ENCODE results near the gene ZC3H7B.
"Not testable (repeated sequence)": the region's sequence is repeated elsewhere in the genome, so short reads cannot be mapped to it uniquely, and the experiment has no call there.

Gene ZC3H7B

DNA sequence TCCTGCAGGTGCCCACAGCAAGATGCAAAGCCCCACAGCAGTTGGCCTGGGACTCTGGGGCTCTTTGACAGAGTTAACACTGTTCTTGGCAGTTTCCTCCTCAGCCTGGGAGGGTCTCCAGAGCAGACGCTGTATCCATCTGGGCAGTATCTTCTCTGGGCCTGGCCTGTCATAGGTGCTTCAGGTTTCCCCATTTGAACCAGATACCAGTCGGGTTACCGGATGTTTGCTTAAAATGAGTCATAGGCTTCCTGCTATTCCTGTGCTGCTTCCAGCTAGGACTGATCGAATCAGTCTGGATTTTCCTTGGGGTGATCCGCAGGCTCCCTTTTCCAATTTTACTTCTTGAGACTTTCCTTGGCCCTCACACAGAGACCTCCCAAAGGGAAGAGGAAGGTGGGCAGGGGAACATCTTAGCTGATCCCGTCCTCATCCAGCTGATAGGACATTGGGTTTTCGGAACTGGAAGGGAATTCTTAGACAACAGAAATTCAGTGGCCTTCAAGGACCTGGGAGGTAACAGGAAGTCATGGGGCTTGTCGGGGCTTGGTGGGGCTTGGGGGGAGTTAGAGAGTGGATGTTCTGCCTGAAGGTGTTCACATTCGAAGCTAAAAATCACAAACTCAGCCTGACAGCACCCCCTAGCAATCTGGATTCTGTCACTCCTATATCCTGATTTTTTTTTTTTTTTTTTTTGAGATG is 12.9 kb upstream of the ZC3H7B start:
- no peak for DNase-seq

DNA sequence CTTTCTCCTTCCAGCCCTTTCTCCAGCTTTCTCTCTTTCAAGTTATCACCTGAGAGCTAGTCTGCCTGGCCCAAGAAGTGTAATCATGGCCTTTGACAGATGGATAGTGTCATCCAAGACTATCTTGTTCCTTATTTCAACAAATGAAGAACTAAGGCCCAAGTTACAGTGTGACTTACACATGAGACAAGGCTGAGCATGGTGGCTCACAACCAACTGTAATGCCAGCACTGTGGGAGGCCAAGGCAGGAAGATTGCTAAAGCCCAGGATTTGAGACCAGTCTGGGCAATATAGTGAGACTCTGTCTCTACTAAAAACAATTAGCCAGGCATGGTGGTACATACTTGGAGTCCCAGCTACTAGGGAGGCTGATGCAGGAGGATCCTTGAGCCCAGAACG is 11.7 kb upstream of the ZC3H7B start:
- no peak for DNase-seq

DNA sequence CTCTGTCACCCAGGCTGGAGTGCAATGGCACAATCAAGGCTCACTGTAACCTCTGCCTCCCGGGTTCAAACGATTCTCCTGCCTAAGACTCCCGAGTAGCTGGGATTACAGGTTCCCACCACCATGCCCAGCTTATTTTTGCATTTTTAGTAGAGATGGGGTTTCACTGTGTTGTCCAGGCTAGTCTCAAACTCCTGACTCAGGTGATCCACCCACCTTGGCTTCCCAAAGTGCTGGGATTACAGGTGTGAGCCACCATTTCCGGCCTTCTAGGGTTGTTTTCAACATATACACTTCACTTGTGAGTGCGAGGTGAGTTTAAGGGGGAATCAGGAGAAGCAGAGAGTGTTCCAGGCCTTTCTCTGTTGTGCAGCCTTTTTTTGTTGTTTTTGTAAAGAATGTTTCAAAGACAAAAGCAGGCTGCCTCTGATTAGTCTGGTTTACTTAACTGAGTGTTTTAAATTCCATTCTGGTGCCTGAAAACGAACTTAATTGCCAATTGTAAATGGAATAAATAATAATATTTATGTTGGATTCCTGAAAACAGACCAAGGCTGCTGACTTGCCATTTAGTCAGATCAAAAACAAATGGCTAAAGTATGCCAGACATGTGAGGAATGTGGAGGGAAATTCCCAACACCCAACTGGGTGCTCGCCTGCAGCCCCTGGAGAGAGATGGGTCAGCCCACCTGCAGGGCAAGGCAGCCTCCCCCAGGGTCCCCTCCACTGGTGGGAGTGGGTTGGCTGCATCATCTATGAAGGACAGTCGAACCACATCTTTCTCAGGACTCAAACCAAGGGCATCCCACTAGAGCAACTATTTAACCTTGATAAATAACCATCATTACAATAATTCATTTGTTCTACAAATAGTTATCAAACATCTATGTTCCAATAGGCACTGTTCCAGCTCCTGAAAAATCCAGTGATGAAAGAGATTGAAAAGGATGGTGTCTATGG is 10.8 kb upstream of the ZC3H7B start:
- no peak for DNase-seq

DNA sequence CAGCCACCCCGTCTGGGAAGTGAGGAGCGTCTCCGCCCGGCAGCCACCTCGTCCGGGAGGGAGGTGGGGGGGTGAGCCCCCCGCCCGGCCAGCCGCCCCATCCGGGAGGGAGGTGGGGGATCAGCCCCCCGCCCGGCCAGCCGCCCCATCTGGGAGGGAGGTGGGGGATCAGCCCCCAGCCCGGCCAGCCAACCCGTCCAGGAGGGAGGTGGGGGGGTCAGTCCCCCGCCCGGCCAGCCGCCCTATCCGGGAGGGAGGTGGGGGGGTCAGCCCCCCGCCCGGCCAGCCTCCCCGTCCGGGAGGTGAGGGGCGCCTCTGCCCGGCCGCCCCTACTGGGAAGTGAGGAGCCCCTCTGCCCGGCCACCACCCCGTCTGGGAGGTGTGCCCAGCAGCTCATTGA is 6.5 kb upstream of the ZC3H7B start:
- DNase-seq: not testable (repeated sequence)

DNA sequence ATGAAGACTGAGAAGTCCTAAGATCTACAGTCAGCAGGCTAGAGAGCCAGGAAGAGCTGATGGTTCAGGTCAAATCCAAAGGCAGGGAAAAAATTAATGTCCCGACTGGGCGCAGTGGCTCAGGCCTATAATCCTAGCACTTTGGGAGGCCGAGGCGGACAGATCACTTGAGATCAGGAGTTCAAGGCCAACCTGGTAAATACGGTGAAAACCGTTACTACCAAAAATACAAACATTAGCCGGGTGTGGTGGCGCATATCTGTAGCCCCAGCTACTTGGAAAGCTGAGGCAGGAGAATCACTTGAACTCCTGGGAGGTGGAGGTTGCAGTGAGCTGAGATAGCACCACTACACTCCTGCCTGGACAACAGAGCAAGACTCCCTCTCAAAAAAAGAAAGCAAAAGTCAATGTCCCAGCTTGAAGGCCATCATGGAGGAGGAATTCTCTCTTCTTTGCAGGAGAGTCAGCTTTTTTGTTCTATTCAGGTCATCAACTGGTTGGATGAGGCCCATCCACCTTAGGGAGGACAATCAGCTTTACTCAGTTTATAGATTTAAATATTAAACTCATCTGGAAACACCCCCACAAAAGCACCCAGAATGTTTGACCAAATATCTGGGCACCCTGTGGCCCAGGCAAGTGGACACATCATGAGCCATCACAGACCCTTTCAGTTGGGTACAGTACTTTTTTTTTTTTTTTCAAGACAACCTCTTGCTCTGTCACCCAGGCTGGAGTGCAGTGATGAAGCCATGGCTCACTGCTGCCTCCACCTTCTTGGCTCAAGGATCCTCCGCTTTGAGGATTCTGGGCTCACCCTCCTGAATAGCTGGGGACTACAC is 4.3 kb upstream of the ZC3H7B start:
- DNase-seq: no peak

DNA sequence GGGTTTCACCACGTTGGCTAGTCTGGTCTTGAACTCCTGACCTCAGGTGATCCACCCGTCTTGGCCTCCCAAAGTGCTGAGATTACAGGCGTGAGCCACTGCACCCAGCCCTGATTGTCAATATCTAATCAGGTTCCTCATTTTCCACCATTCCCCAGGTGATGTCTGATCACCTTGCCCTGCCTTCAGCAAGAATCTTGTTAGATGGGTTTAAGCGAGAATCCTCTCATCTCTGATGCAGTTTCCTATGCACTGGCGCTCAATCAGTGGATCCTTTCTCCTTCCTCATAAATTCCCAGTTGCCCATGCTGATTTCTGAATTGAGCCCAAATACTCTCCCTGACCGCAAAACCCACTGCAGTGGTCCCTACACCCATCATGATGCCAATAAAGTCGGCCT is 664 bp upstream of the ZC3H7B start:
- DNase-seq: no peak

DNA sequence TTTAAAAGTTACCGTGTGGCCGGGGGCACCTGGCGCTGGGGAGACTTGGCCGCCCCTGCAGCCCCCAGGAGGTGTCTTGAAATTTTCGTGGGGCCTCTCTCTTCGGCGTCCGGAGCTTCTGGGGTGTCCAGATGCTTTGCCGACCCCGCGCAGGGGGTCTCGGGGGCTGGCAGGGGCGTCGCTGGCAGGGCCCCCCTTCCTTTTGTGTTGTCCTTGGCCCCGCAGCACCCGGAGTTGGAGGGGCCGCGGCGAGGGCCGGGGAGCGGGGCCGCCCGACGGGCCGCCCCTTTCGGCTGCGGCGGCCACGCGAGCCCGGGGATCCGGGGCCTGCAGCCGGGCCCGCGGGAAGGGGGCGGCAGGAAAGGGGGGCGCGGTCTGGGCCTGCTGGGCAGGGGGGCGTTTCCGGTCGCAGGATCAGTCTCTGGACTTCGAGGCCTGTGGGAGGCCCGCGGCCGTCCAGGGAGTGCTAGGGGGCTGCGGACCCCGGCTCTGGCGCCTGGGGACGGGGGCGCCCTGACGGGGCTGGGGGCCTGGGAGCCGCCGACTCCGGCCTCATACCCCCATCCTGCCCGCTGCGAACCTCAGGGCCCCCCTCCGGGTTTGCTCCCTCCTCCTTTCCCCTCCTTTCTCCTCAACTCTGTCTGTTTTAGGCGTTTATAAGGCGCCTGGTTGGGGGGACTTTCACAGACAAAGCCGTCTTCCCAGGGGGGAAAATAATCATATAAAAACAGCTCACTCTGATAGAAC is 869 bp downstream of the ZC3H7B start:
- DNase-seq: no peak

DNA sequence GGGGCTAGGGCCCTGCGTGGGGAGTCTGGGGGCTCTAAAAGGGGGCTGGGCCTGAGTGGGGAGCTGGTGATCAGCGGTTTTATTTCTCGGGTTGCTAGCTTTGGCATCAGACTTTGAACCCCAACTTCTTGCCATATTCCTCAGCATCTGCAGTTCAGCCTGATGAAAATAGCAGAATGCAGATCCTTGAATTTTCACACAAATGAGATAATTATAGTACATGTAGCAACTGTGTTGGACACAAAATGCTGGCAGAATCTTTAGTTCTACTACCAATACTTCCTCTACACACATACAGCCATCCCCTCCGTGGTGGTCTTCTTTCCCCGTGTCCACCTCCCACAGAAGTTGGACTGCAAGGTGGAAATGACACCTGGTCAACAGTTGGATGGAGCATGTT is 1.5 kb downstream of the ZC3H7B start:
- no peak for DNase-seq

DNA sequence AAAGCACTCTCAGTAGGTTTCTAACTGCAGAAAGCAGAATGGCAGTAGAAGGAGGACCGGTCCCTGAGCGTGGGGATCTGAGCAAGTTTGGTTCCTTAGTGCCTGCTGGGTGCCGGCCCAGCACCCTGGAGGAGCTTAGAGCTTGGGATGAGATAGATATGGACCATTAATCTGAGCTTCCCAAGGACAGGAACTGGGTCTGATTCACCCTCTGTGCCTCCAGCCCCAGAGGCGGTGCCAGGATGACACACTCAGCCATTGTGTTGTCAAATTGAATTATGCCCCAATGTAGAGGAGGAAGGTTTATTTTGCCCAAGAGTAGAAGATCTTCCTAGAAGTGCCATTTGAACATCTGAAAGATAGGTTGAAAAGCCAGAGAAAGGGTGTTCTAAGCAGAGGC is 4.3 kb downstream of the ZC3H7B start:
- DNase-seq: no peak

DNA sequence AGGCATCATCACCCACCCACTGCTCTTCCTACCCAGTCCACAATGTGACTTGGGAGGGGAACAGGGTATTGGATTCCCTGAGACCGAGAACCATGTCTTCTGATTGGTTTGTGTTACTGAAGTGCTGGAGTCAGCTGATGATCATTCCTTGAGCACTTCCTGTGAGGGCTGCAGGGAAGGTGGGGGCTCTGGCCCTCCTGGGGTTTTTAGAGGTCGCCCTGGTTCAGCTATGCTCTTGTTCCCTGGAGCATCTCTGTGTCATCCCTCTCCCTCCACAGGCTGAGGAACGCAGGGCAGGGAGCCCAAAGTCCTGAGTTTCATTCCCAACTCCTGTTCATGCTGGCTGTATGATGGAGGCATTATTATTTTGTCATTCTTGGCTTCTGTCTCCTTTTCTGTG is 6.7 kb downstream of the ZC3H7B start:
- no peak for DNase-seq

DNA sequence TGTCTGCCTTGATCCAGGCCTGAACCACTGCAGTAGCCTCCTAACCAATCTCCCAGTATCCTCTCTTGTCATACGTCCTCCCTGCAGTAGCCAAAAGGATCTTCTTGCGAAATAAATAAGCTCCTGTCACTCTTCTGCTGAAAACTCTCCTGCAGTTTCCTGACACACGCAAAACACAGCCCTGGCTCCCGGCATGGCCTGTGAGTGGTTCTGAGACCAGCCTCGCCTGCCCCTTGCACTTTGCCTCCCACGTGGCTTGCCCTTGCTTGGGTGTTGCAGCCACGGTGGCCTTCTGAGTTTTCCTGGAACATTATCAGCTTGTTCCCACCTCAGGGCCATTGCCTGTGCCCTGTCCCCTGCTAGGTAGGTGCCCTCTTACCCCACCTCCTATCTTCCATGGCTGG is 7.2 kb downstream of the ZC3H7B start:
- no peak for DNase-seq

DNA sequence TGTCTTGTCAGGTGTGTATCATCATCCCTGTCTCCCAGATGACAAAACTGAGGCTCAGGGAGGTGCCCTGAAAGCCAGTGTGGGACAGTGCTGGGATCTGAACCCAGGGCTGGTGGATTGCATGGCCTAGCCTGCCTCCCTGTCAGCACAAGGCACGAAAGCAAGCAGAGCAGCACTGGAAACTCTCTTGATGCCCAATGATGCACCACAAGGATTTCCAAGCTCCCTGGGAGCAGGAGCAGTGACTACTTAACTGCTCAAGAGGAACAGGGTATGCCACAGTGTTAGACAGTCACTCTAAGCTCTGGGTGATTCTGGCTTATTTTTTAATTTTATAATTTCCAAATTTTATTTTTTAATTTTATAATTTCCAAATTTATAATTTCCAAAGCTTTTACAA is 9.0 kb downstream of the ZC3H7B start:
- no peak for DNase-seq

DNA sequence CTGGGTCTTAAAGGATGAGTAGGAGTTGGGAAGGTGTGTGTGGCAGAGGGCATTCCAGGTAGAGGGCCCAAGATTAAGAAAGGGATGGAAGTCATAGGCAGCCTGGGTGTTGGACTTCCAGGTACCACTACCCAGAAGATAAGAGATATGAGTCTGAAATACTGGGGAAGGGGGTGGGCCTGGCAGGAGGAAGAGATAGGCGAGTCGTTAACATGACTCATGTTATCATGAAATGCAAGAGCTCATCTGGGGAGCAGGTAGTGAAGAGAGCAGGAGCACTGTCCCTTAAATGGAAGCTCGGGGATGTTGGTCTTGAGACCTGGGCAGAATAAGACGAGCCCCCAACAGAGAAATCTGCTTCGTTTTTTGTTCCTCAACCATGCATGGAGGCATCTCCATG is 10.2 kb downstream of the ZC3H7B start:
- DNase-seq: no peak

DNA sequence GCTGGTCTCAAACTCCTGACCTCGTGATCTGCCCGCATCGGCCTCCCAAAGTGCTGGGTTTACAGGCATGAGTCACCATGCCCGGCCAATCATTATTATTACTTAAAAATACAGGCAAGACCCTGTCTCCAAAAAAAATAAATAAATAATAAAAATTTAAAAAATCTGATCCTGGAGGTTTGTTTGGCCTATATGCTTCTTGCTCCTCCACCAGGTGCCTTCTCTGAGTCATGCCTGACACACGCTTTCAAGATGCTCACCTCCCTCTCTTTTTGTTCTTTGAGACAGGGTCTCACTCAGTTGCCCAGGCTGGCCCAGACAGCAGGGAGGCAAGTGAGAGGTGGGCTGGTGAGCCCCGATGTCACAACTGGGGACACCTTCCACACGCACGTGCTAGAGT is 13.5 kb downstream of the ZC3H7B start:
- no peak for DNase-seq

DNA sequence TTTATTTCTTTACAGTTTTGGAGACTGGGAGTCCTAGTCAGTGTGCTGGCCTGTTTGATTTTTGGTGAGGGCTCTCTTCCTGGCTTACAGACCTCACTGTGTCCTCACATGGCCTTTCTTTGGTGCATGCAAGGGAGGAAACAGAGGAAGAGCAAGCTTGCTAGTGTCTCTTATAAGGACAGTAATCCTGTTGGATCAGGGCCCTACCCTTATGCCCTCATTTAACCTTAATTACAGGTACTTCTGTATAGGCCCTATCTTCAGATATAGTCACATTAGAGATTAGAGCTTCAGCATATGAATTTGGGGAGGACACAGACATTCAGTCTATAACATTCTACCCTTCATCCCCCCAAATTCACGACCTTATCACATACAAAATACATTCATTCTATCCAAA is 14.3 kb downstream of the ZC3H7B start:
- DNase-seq: no peak

DNA sequence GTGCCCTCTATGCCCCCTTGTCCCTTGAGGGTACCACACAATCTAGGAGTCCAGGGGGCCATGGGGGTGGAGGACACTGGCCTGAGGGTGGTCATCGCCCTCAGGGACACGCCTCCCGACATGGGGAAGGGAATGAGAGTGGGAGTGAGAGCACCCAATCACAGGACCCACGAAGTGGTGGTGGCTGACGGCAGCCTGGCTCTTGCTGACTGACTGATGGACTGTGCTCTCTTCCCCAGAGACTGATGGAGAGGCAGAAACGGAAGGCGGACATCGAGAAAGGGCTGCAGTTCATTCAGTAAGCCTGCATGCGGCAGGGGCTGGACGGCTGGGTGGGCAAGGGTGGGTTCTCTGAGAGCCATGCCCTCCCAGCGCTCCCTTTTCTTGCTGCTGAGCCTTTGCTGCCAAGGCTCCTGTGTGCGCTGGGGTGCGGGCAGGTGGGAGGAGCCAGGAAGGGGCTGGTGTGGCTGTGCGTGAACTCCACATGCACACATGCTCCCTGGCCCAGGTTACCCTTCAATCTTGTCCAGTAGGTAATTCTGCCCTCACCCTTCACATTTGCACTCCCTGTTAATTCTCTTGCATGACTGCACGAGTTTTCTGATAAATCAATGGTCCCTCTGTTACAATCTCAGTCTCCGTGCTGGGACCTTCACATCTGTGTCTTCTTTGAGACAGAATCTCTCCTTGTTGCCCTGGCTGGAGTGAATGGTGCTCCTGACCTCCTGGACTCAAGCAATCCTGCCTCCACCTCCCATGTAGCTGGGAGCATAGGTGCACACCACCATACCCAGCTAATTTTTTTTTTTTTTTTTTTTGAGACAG is 19.3 kb downstream of the ZC3H7B start:
- no peak for DNase-seq

DNA sequence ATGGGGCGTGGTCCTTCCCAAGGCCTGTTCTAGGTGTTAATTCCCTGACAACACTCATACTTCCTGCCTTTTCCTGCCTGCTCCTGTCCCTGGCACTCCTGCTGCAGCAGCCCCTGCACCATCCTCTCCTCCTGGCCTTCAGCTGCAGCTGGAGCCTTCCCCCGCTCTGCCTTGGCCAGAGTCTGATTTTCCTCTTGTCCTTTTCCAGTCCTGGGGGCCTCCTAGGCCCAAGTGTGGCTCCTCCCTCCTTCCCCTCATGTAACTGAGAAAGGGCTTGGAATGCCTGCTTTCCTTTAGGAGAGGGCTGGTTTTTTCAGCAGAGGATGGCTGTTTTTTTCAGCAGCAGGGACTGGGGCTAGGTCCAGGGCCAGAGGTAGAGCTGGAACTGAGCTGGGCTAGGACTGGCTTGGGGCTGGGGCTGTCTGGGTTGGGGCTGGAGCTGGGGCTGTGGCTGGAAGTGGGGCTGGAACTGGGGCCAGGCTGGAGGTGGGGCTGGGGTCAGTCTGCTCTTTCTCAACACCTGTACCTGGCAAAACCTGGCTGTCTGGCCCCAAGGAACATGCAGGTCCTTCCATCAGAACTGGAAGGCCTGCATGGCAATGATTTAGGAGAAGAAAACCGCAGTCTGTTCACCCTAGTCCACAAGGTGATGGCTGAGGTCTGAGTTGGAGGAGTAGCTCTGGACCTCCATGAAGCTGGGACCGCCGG is 23.6 kb downstream of the ZC3H7B start:
- DNase-seq: no peak

DNA sequence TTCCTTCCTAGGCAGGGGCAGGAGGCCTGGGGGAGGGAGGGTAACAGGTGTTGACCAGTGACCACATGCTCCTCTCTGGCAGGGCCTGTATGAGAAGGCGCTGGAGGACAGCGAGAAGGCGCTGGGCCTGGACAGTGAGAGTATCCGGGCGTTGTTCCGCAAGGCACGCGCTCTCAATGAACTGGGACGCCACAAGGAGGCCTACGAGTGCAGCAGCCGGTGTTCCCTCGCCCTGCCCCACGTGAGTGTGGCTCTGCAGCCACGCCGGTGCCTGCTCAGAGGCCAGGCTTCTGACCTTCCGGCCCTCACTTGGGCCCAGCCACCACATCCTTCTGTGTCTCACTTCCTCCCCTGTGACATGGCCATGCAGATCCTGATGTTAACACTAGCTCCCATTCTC is 25.8 kb downstream of the ZC3H7B start:
- DNase-seq: no peak

DNA sequence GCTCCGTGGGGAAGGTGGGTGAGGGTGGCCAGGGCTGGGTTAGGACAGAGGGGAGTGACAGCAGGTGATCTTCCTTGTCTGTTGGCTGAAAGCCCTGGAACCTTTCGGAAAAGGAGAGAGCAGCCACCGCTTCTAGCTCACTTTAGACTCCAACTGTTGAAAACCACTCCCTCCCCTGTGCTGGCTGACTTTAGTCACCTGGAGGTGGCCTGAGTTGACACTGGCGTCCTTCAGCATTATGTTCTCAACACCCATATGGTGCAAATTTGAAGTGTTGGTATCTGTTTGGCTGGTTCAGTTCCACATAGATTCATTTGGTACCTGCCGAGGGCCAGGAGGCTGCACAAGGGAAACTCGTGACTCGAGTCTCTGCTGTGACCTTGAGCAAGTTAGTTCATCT is 28.8 kb downstream of the ZC3H7B start:
- no peak for DNase-seq

DNA sequence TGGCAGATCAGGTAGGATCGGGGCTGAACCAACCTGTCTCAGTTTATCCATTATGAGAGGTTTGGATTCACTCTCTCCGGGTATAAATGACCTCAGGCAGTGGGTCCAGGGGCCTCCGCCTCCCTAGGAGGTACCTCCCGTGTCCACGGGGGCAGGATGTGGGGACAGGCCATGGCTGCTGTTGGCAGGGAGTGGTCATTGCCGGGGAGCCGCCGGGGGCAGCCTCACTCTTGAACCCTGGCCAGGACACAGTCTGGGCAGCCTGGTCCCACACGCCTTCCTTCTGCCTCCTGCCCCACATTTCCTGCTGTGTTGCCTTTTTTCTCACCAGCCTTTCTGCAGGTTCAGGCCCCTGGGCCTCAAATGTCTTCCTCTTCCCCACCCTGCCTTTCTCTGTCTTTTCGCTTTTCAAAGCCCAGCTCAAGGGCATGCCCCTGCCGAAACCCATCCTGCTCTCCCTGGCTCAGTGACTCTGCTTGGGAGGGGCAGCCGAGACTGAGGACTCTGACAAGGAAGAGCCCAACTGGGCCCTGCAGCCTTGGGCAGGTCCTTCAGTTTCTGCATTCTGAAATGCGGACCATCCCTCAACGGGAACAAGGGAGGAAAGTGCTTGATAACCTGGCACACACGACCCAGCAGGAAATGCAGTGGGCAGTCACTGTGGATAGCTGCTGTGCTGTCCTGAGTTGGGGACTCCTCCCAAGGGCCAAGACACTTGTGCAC is 31.1 kb downstream of the ZC3H7B start:
- DNase-seq: no peak

All from NCI-H1930 (cell line).